ENCODE data around the gene B3GLCT.

The B3GLCT gene

DNA sequence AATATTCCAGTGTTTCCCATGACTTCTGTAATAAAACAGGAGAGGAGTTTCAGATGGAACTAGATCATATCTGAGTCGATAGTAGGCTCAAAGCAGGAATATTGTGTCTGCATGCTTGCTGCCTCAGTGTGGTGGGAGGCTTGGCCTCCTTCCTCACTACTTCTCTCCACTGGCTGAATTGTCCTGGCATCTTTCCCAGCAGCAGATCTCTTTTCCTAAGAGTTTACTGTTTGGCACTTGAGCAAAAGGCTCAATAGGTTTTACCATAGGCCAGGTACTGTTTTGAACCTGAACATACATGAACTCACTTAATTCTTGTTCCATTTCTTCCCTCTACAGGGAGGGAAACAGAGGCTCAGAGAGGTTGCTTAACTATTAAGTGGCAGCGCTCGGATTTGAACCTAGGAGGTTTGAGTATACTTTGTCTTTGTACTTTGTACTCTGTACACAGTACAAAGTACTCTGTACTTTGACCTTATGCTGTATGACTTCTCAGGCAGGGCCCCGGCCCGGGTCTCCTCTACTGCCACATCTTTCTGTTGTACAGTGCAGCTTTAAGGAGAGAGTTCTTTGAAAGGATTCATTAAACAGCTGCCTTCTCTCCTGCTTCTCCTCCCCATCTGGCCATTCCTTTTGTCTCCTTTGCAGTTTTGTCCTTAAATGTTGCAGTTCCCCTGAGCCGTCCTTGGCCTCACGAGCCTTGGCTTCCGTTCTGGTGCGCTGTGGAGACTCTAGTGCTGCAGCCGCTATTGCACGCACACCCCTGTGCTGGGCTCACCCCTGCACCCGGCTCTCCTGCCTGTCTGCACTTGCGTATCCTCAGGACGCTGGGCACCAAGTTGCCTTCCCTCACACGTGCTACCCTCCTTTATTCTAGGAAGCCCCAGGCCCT is 8.1 kb downstream of the B3GLCT start:
- H2BK12ac ChIP-seq (ENCODE audit: low read length) = no peak overlapping the region
- H2AFZ ChIP-seq (ENCODE audit: low read length) = peak overlapping the region; percentile 14
- no peaks in the 10 kb centered on the region for H3K27me3 ChIP-seq (ENCODE audit: control insufficient read depth in 3 of 3, insufficient read depth in 3 of 3, low read depth in 1 of 3, low read length in 3 of 3)
- H3K4ac ChIP-seq (ENCODE audit: low read length) = no peak overlapping the region
- H3K18ac ChIP-seq (ENCODE audit: low read length) = peak overlapping the region; percentile 24
- WGBS, 2 donors (ENCODE audit: extremely low coverage in 2 of 2, insufficient read length in 2 of 2, insufficient replicate concordance in 1 of 2) = no CpG with 5 or more reads among the region's 15 CpGs
- no peak overlapping the region for H3K4me2 ChIP-seq (ENCODE audit: insufficient read depth, low read length, poor library complexity, severe bottlenecking)
- peaks cover 14 to 16% of the 10 kb centered on the region in 2 donors for H3K4me1 ChIP-seq (ENCODE audit: control insufficient read depth in 2 of 2, insufficient read depth in 1 of 2, low read depth in 1 of 2, low read length in 2 of 2)
- H3K9ac ChIP-seq (ENCODE audit: low read depth, low read length, poor library complexity) = no peak overlapping the region
- H4K8ac ChIP-seq (ENCODE audit: low read depth, low read length) = no peak overlapping the region
- peaks cover 0 to 6% of the 10 kb centered on the region in 2 donors for H3K9me3 ChIP-seq (replicated peaks in 1 of 2; ENCODE audit: control insufficient read depth in 2 of 2, insufficient read depth in 1 of 2, low read depth in 1 of 2, low read length in 2 of 2)
- no peak overlapping the region for H3K14ac ChIP-seq (ENCODE audit: low read length)
- H3K4me3 ChIP-seq (ENCODE audit: low read length in 2 of 2) = no peak overlapping the region
- no peak overlapping the region for H3K27ac ChIP-seq (replicated peaks; ENCODE audit: low read length)
- no peak overlapping the region for H2BK5ac ChIP-seq (ENCODE audit: low read length)
- H3K79me1 ChIP-seq (ENCODE audit: low read depth, low read length) = peaks cover 2% of the 10 kb centered on the region
- no peak overlapping the region for H2BK15ac ChIP-seq (ENCODE audit: low read length)
- no peak overlapping the region for H3K23ac ChIP-seq (ENCODE audit: low read depth, low read length, poor library complexity)
- H3K36me3 ChIP-seq (replicated peaks in 1 of 2; ENCODE audit: control insufficient read depth in 2 of 2, insufficient read depth in 2 of 2, low read length in 2 of 2) = no peaks in the 10 kb centered on the region
- H2BK120ac ChIP-seq (ENCODE audit: low read depth, low read length) = no peak overlapping the region
- no peak for DNase-seq (ENCODE audit: low spot score)
- H4K91ac ChIP-seq (ENCODE audit: low read depth, low read length, poor library complexity) = no peak overlapping the region
- H2AK5ac ChIP-seq (ENCODE audit: low read depth, low read length) = no peak overlapping the region

DNA sequence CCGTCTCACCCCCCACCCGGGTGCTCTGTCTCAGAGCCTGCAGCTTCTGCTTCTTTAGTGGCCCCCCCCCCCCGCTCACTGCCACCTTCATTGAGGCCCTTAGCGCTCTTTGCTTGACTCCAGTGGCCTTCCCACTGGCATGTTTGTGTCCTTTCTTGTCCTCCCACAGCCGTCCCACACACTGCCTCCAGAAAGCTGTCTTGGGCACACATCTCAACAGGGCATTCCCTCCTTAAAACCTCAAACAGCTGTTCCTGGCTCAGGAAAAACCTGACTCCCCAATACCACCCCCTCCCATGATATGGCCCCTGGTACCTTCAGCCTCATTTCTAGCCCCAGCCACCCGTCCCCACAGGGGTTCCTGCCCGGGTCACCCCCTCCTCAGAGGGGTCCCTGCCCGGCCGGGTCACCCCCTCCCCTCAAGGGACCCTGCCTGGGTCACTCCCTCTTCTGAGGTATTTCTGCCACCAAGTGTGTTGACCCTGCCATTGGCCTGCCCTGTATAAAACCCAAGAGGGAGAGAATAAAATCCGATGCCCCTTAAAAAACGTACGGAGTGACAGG is 8.9 kb downstream of the B3GLCT start:
- no peak overlapping the region for H3K27ac ChIP-seq (replicated peaks; ENCODE audit: low read length)
- no peak overlapping the region for H2BK15ac ChIP-seq (ENCODE audit: low read length)
- peaks cover 14 to 16% of the 10 kb centered on the region in 2 donors for H3K4me1 ChIP-seq (ENCODE audit: control insufficient read depth in 2 of 2, insufficient read depth in 1 of 2, low read depth in 1 of 2, low read length in 2 of 2)
- no peak overlapping the region for H4K91ac ChIP-seq (ENCODE audit: low read depth, low read length, poor library complexity)
- no peak overlapping the region for H3K4ac ChIP-seq (ENCODE audit: low read length)
- H3K4me3 ChIP-seq (ENCODE audit: low read length in 2 of 2) = no peak overlapping the region
- H2AFZ ChIP-seq (ENCODE audit: low read length) = no peak overlapping the region
- H2AK5ac ChIP-seq (ENCODE audit: low read depth, low read length) = no peak overlapping the region
- H3K4me2 ChIP-seq (ENCODE audit: insufficient read depth, low read length, poor library complexity, severe bottlenecking) = no peak overlapping the region
- H3K36me3 ChIP-seq (replicated peaks in 1 of 2; ENCODE audit: control insufficient read depth in 2 of 2, insufficient read depth in 2 of 2, low read length in 2 of 2) = no peaks in the 10 kb centered on the region
- WGBS, 2 donors (ENCODE audit: extremely low coverage in 2 of 2, insufficient read length in 2 of 2, insufficient replicate concordance in 1 of 2) = no CpG with 5 or more reads among the region's 12 CpGs
- H3K9ac ChIP-seq (ENCODE audit: low read depth, low read length, poor library complexity) = no peak overlapping the region
- H3K18ac ChIP-seq (ENCODE audit: low read length) = peak overlapping the region; percentile 24
- H2BK120ac ChIP-seq (ENCODE audit: low read depth, low read length) = peak overlapping the region; percentile 17
- peaks cover 2% of the 10 kb centered on the region for H3K79me1 ChIP-seq (ENCODE audit: low read depth, low read length)
- H4K8ac ChIP-seq (ENCODE audit: low read depth, low read length) = no peak overlapping the region
- H3K27me3 ChIP-seq (ENCODE audit: control insufficient read depth in 3 of 3, insufficient read depth in 3 of 3, low read depth in 1 of 3, low read length in 3 of 3) = no peaks in the 10 kb centered on the region
- no peak overlapping the region for H2BK12ac ChIP-seq (ENCODE audit: low read length)
- no peak overlapping the region for H3K23ac ChIP-seq (ENCODE audit: low read depth, low read length, poor library complexity)
- peaks cover 0 to 6% of the 10 kb centered on the region in 2 donors for H3K9me3 ChIP-seq (replicated peaks in 1 of 2; ENCODE audit: control insufficient read depth in 2 of 2, insufficient read depth in 1 of 2, low read depth in 1 of 2, low read length in 2 of 2)
- DNase-seq (ENCODE audit: low spot score) = no peak
- H3K14ac ChIP-seq (ENCODE audit: low read length) = no peak overlapping the region
- H2BK5ac ChIP-seq (ENCODE audit: low read length) = peak overlapping the region; percentile 3

DNA sequence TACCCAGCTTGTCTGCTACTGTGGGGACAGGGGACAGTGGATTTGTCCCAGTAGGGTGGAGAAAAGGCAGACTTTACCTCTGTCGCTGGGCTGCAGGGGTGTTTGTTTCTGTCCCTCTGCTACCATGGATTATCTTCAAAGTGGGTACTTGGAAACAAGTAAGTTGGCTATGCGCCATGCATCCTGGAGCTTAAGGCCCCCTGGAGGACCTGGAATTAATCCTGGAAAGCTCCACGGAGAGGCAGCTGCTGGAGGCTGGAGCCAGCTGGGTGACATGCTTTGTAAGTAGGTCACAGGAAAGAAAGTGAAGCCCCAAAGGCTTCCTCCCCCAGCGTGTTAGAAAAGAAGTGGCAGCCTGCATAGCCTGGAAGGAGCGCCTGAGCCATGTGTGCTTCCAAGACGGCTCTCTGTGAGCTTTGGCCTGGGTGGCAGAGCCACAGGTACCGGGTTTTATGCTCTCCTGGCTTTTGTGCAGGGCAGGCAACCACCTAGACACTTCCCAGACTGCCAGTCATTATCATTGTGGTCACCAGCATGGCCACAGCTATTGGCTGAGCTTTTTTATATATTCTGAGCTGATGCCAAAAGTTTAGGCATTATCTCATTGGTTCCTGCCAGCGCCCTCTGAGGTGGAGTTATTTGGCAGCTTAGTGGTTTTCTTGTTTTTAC is 9.5 kb downstream of the B3GLCT start:
- WGBS, 2 donors (ENCODE audit: extremely low coverage in 2 of 2, insufficient read length in 2 of 2, insufficient replicate concordance in 1 of 2) = no CpG with 5 or more reads among the region's 8 CpGs
- Histone ChIP-seq H4K91ac (ENCODE audit: low read depth, low read length, poor library complexity) (no peak overlapping the region), H3K36me3 (replicated peaks in 1 of 2; ENCODE audit: control insufficient read depth in 2 of 2, insufficient read depth in 2 of 2, low read length in 2 of 2) (no peaks in the 10 kb centered on the region), H3K4me2 (ENCODE audit: insufficient read depth, low read length, poor library complexity, severe bottlenecking) (no peak overlapping the region), H3K23ac (ENCODE audit: low read depth, low read length, poor library complexity) (no peak overlapping the region), H3K14ac (ENCODE audit: low read length) (no peak overlapping the region), H2BK5ac (ENCODE audit: low read length) (peak overlapping the region; percentile 3), H3K4ac (ENCODE audit: low read length) (no peak overlapping the region), H2BK15ac (ENCODE audit: low read length) (no peak overlapping the region), H3K79me1 (ENCODE audit: low read depth, low read length) (peaks cover 2% of the 10 kb centered on the region), H3K27me3 (ENCODE audit: control insufficient read depth in 3 of 3, insufficient read depth in 3 of 3, low read depth in 1 of 3, low read length in 3 of 3) (no peaks in the 10 kb centered on the region), H2BK12ac (ENCODE audit: low read length) (no peak overlapping the region), H3K27ac (replicated peaks; ENCODE audit: low read length) (no peak overlapping the region), H3K9ac (ENCODE audit: low read depth, low read length, poor library complexity) (no peak overlapping the region), H3K9me3 (replicated peaks in 1 of 2; ENCODE audit: control insufficient read depth in 2 of 2, insufficient read depth in 1 of 2, low read depth in 1 of 2, low read length in 2 of 2) (no peaks in the 10 kb centered on the region), H2AFZ (ENCODE audit: low read length) (peak overlapping the region; percentile 21), H3K4me1 (ENCODE audit: control insufficient read depth in 2 of 2, insufficient read depth in 1 of 2, low read depth in 1 of 2, low read length in 2 of 2) (peaks cover 16 to 17% of the 10 kb centered on the region in 2 donors), H4K8ac (ENCODE audit: low read depth, low read length) (no peak overlapping the region), H3K4me3 (ENCODE audit: low read length in 2 of 2) (no peak overlapping the region), H2BK120ac (ENCODE audit: low read depth, low read length) (no peak overlapping the region), H3K18ac (ENCODE audit: low read length) (peak overlapping the region; percentile 11), H2AK5ac (ENCODE audit: low read depth, low read length) (no peak overlapping the region)
- DNase-seq (ENCODE audit: low spot score) = no peak

DNA sequence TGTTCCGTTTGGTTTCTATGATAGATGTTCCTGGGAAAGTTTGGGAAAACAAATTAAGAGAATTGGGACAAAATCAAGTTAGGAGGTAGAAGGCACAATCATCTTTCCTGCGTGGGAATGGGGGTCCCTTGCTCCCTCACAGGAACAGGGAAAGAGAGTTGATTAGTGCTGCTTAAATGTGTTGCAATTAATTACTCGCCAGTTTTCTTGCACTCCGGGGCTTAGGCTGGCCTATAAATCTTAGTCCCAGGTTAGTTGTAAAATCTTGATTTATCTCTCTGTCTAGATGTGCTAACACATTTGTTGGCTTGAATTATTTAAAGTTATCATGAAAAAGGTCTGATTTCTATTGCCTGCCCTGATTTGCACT is 10.1 kb downstream of the B3GLCT start:
- no peaks in the 10 kb centered on the region for H3K79me1 ChIP-seq (ENCODE audit: low read depth, low read length)
- no peak overlapping the region for H2BK120ac ChIP-seq (ENCODE audit: low read depth, low read length)
- no peak overlapping the region for H3K4me3 ChIP-seq (ENCODE audit: low read length in 2 of 2)
- H3K18ac ChIP-seq (ENCODE audit: low read length) = no peak overlapping the region
- no peak for DNase-seq (ENCODE audit: low spot score)
- no peak overlapping the region for H2BK15ac ChIP-seq (ENCODE audit: low read length)
- H3K9me3 ChIP-seq (replicated peaks in 1 of 2; ENCODE audit: control insufficient read depth in 2 of 2, insufficient read depth in 1 of 2, low read depth in 1 of 2, low read length in 2 of 2) = no peaks in the 10 kb centered on the region
- no peak overlapping the region for H2AK5ac ChIP-seq (ENCODE audit: low read depth, low read length)
- no peak overlapping the region for H3K4me2 ChIP-seq (ENCODE audit: insufficient read depth, low read length, poor library complexity, severe bottlenecking)
- H4K8ac ChIP-seq (ENCODE audit: low read depth, low read length) = no peak overlapping the region
- peaks cover 16 to 17% of the 10 kb centered on the region in 2 donors for H3K4me1 ChIP-seq (ENCODE audit: control insufficient read depth in 2 of 2, insufficient read depth in 1 of 2, low read depth in 1 of 2, low read length in 2 of 2)
- no peak overlapping the region for H3K14ac ChIP-seq (ENCODE audit: low read length)
- no peak overlapping the region for H2BK5ac ChIP-seq (ENCODE audit: low read length)
- no CpG with 5 or more reads among the region's 4 CpGs for WGBS, 2 donors (ENCODE audit: extremely low coverage in 2 of 2, insufficient read length in 2 of 2, insufficient replicate concordance in 1 of 2)
- no peaks in the 10 kb centered on the region for H3K27me3 ChIP-seq (ENCODE audit: control insufficient read depth in 3 of 3, insufficient read depth in 3 of 3, low read depth in 1 of 3, low read length in 3 of 3)
- no peak overlapping the region for H2AFZ ChIP-seq (ENCODE audit: low read length)
- H4K91ac ChIP-seq (ENCODE audit: low read depth, low read length, poor library complexity) = no peak overlapping the region
- H3K9ac ChIP-seq (ENCODE audit: low read depth, low read length, poor library complexity) = no peak overlapping the region
- no peak overlapping the region for H3K23ac ChIP-seq (ENCODE audit: low read depth, low read length, poor library complexity)
- no peak overlapping the region for H2BK12ac ChIP-seq (ENCODE audit: low read length)
- no peaks in the 10 kb centered on the region for H3K36me3 ChIP-seq (replicated peaks in 1 of 2; ENCODE audit: control insufficient read depth in 2 of 2, insufficient read depth in 2 of 2, low read length in 2 of 2)
- no peak overlapping the region for H3K27ac ChIP-seq (replicated peaks; ENCODE audit: low read length)
- H3K4ac ChIP-seq (ENCODE audit: low read length) = no peak overlapping the region

Data from neuronal stem cell (in vitro differentiated cells).